Mammary epithelial cell (primary cell): Measurements from ENCODE around the gene TSPO2.

Experiments
- EZH2 ChIP-seq: IDR thresholded peaks from 2 replicates; pipeline ENCODE4 v1.6.1; 2012; ENCODE audit warnings: low read length, inconsistent platforms, borderline replicate concordance
- TF ChIP-seq, protein P1 (sequence below), 2 donors: IDR thresholded peaks in 1 of 2; conservative IDR thresholded peaks in 1 of 2; 2 replicates each; pipeline ENCODE4 v1.5.1; 2011 to 2012; ENCODE audit warnings: inconsistent platforms in 2 of 2, low read length in 2 of 2, mild to moderate bottlenecking in 2 of 2, control low read depth in 1 of 2, low read depth in 1 of 2; ENCODE audit not compliant: insufficient read depth in 1 of 2; ENCODE audit errors: extremely low read depth in 1 of 2

DNA sequence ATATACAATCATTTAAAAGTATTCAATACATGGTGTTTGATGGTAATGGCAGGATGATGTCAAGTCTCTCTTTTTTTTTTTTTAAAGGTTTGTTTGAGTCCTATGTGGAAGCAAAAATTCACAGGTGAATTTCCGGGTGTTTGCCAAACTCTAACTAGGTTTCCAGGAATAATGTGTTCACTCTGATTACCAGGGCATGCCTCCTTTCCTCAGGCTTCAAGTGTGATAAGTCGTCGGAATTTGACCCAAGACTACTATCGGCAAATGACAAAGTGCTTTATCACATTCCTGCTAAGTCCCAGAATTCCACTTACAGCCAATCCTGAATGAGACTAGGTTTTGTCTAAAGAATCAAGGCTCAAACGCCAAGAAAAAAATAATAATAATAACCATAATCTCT lies 22.6 kb downstream of the TSPO2 start:
- TF ChIP-seq, protein P1, sequence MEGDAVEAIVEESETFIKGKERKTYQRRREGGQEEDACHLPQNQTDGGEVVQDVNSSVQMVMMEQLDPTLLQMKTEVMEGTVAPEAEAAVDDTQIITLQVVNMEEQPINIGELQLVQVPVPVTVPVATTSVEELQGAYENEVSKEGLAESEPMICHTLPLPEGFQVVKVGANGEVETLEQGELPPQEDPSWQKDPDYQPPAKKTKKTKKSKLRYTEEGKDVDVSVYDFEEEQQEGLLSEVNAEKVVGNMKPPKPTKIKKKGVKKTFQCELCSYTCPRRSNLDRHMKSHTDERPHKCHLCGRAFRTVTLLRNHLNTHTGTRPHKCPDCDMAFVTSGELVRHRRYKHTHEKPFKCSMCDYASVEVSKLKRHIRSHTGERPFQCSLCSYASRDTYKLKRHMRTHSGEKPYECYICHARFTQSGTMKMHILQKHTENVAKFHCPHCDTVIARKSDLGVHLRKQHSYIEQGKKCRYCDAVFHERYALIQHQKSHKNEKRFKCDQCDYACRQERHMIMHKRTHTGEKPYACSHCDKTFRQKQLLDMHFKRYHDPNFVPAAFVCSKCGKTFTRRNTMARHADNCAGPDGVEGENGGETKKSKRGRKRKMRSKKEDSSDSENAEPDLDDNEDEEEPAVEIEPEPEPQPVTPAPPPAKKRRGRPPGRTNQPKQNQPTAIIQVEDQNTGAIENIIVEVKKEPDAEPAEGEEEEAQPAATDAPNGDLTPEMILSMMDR (conservative IDR thresholded peaks at IDR 0.05 in 1 of 2, IDR thresholded peaks at IDR 0.05 in 1 of 2; ENCODE audit: extremely low read depth in 1 of 2, insufficient read depth in 1 of 2, low read depth in 1 of 2, low read length in 2 of 2): no peak
- TF ChIP-seq EZH2: no peak
